ENCODE data around the gene PPM1D.

DNA sequence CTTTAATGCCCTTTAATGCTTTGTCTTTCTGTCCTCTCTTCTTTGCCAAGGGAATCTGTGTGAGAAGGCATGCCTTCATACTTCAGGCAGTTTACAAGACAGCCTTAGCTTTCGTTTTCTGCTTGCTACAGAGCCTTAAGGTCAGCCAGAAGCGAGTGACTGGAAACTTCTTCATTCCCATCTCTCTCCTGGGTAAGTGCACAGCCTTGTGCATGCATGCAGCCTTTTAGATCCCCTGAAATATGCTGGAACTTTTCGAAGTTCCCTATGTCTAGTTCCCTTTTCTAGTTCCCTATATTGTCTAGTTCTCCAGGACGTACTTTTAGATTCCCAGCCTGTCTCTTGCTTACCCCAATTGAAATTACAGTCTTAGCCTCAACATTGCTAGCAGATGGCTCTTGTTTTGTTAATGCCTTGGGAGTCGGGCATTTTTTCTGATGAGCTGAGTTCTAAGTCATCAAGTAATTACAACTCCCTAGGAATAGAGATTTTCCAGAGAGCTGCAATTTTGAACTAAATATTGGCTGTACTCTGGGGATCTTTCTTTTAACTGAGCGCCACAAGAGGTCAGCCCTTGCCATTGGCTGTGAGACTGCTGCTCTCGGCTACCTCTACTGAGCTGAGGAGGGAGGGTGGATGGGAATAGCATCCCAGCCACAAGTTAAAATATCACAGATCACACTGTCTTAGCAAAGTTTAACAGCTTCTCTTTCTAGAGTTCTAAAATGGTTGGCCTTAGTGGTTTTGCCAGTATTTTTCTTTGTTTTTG lies 22.7 kb upstream of the PPM1D start:
- TF ChIP-seq, protein P1, sequence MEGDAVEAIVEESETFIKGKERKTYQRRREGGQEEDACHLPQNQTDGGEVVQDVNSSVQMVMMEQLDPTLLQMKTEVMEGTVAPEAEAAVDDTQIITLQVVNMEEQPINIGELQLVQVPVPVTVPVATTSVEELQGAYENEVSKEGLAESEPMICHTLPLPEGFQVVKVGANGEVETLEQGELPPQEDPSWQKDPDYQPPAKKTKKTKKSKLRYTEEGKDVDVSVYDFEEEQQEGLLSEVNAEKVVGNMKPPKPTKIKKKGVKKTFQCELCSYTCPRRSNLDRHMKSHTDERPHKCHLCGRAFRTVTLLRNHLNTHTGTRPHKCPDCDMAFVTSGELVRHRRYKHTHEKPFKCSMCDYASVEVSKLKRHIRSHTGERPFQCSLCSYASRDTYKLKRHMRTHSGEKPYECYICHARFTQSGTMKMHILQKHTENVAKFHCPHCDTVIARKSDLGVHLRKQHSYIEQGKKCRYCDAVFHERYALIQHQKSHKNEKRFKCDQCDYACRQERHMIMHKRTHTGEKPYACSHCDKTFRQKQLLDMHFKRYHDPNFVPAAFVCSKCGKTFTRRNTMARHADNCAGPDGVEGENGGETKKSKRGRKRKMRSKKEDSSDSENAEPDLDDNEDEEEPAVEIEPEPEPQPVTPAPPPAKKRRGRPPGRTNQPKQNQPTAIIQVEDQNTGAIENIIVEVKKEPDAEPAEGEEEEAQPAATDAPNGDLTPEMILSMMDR (conservative IDR thresholded peaks at IDR 0.05) = no peak
- TF ChIP-seq EZH2 (IDR thresholded peaks at IDR 0.05; ENCODE audit: low read depth) = no peak

Data from PC-9 (cell line).